GM12878 (cell line): ENCODE data around the gene NLRC5. TPM values are rescaled to one million over a fixed set of nuclear protein-coding genes. Genes with fewer than 3 reads are reported as not detected.

Experiments used
- ATF3 ChIP-seq: IDR thresholded peaks from 2 replicates; pipeline ENCODE4 v1.6.1; 2011; ENCODE audit warnings: low read depth, mild to moderate bottlenecking, low read length, moderate library complexity, borderline replicate concordance; ENCODE audit errors: extremely low read depth
- BHLHE40 ChIP-seq, 2 experiments: fragments of 450-650 bp in 1 of 2; IDR thresholded peaks; 2 replicates each; pipeline ENCODE4 v1.6.1; 2011 to 2017; ENCODE audit warnings: low read depth in 2 of 2, borderline replicate concordance in 1 of 2, improper control_type of control experiment in 1 of 2, low read length in 1 of 2, mild to moderate bottlenecking in 1 of 2
- DPF2 ChIP-seq: fragments of 450-650 bp; IDR thresholded peaks from 2 replicates; pipeline ENCODE4 v1.6.1; 2017; ENCODE audit warnings: mild to moderate bottlenecking
- E2F8 ChIP-seq: fragments of 450-650 bp; IDR thresholded peaks from 2 replicates; pipeline ENCODE4 v1.6.1; 2018; ENCODE audit warnings: mild to moderate bottlenecking, low read depth, moderate library complexity; ENCODE audit not compliant: partially characterized antibody
- EZH2 ChIP-seq: IDR thresholded peaks from 2 replicates; pipeline ENCODE4 v1.6.1; 2012; ENCODE audit warnings: low read depth, mild to moderate bottlenecking, control low read depth, inconsistent platforms, low read length, borderline replicate concordance; ENCODE audit not compliant: control insufficient read depth
- GATAD2B ChIP-seq: fragments of 450-650 bp; conservative IDR thresholded peaks from 2 replicates; pipeline ENCODE4 v1.6.1; 2017; ENCODE audit warnings: low read depth, mild to moderate bottlenecking, moderate library complexity
- HDAC2 ChIP-seq: fragments of 200-600 bp; sonication (generic); IDR thresholded peaks from 2 replicates; pipeline ENCODE4 v1.6.1; 2017
- IKZF2 ChIP-seq, 2 experiments: fragments of 450-650 bp; IDR thresholded peaks; 2 replicates each; pipeline ENCODE4 v1.6.1; 2017; ENCODE audit warnings: mild to moderate bottlenecking in 2 of 2, moderate library complexity in 2 of 2
- IRF3 ChIP-seq: fragments of 450-650 bp; IDR thresholded peaks from 2 replicates; pipeline ENCODE4 v1.6.1; 2014; ENCODE audit warnings: mild to moderate bottlenecking
- KDM1A ChIP-seq: fragments of 200-600 bp; sonication (generic); IDR thresholded peaks from 2 replicates; pipeline ENCODE4 v1.6.1; 2016; ENCODE audit warnings: borderline replicate concordance
- LARP7 ChIP-seq: fragments of 450-650 bp; IDR thresholded peaks from 2 replicates; pipeline ENCODE4 v1.6.1; 2017; ENCODE audit warnings: mild to moderate bottlenecking
- MYB ChIP-seq: fragments of 150-350 bp; IDR thresholded peaks from 2 replicates; pipeline ENCODE4 v1.6.1; 2014; ENCODE audit warnings: mild to moderate bottlenecking, low read depth, low read length, borderline replicate concordance
- MYC ChIP-seq: IDR thresholded peaks from 2 replicates; pipeline ENCODE4 v1.6.1; 2011; ENCODE audit warnings: mild to moderate bottlenecking, low read length, moderate library complexity, inconsistent platforms; ENCODE audit not compliant: insufficient read depth, insufficient replicate concordance, insufficient read length, severe bottlenecking
- NR2C1 ChIP-seq: fragments of 450-650 bp; IDR thresholded peaks from 2 replicates; pipeline ENCODE4 v1.6.1; 2017; ENCODE audit warnings: antibody characterized with exemption, mild to moderate bottlenecking, moderate library complexity
- NR2F1 ChIP-seq: fragments of 450-650 bp; conservative IDR thresholded peaks from 2 replicates; pipeline ENCODE4 v1.6.1; 2017; ENCODE audit warnings: mild to moderate bottlenecking
- PAX5 ChIP-seq: IDR thresholded peaks from 2 replicates; pipeline ENCODE4 v1.6.1; 2011; ENCODE audit warnings: low read depth, low read length, borderline replicate concordance
- PAX8 ChIP-seq: fragments of 450-650 bp; IDR thresholded peaks from 2 replicates; pipeline ENCODE4 v1.6.1; 2017; ENCODE audit warnings: mild to moderate bottlenecking, moderate library complexity
- POLR2A ChIP-seq: IDR thresholded peaks from 2 replicates; pipeline ENCODE4 v1.6.1; 2011; ENCODE audit warnings: low read depth, mild to moderate bottlenecking, low read length
- RCOR1 ChIP-seq: conservative IDR thresholded peaks from 2 replicates; pipeline ENCODE4 v1.6.1; 2012; ENCODE audit warnings: low read depth, low read length, improper control_type of control experiment
- RELA ChIP-seq: fragments of 450-650 bp; IDR thresholded peaks from 2 replicates; pipeline ENCODE4 v1.8.0; 2014; ENCODE audit warnings: borderline replicate concordance; ENCODE audit not compliant: partially characterized antibody
- RUNX3 ChIP-seq: IDR thresholded peaks from 2 replicates; pipeline ENCODE4 v1.6.1; 2012; ENCODE audit warnings: low read length, inconsistent platforms
- SMAD5 ChIP-seq: IDR thresholded peaks from 2 replicates; pipeline ENCODE4 v1.6.1; 2016; ENCODE audit warnings: antibody characterized with exemption, low read depth
- SMC3 ChIP-seq: IDR thresholded peaks from 2 replicates; pipeline ENCODE4 v1.6.1; 2011; ENCODE audit warnings: low read length, improper control_type of control experiment, borderline replicate concordance
- SRF ChIP-seq, 2 experiments: IDR thresholded peaks; 2 replicates each; pipeline ENCODE4 v1.6.1; 2011; ENCODE audit warnings: low read depth in 2 of 2, low read length in 2 of 2, mild to moderate bottlenecking in 1 of 2, moderate library complexity in 1 of 2
- TBL1XR1 ChIP-seq: IDR thresholded peaks from 2 replicates; pipeline ENCODE4 v1.6.1; 2012; ENCODE audit warnings: low read depth, low read length, improper control_type of control experiment
- USF1 ChIP-seq: IDR thresholded peaks from 2 replicates; pipeline ENCODE4 v1.6.1; 2011; ENCODE audit warnings: borderline replicate concordance, low read depth, mild to moderate bottlenecking, moderate library complexity, mixed read lengths, low read length; ENCODE audit not compliant: insufficient read depth; ENCODE audit errors: extremely low read length
- YY1 ChIP-seq: IDR thresholded peaks from 2 replicates; pipeline ENCODE4 v1.6.1; 2011; ENCODE audit warnings: low read depth, mild to moderate bottlenecking, low read length
- polyA plus RNA-seq, 11 experiments: library from polyadenylated mRNA; depleted of rRNA in 4 of 11; unstranded in 6 of 11; stranded (reverse) in 5 of 11; fragments of >200 nt; fragmentation: Nextera tagmentation in 4 of 11; fragmentation: Illumina TruSeq in 1 of 11; extraction: Ambion mirVana in 4 of 11; extraction: Trizol in 1 of 11; gene quantifications; 1 replicate in 1 of 11; 2 replicates in 10 of 11; pipeline versions ENCODE4 v1.2.1 to v1.2.3, GENCODE V29; 2011 to 2016; ENCODE audit warnings: inconsistent platforms in 2 of 11, missing spikeins in 2 of 11, low read depth in 1 of 11
- total RNA-seq, 4 experiments: library from RNA; depleted of rRNA in 3 of 4; stranded (reverse); fragments of >200 nt in 3 of 4; fragmentation: Illumina TruSeq in 1 of 4; extraction: Trizol in 1 of 4; gene quantifications; 2 replicates each; pipeline versions ENCODE4 v1.2.1 to v1.2.3, GENCODE V29; 2013 to 2021

Gene NLRC5
- total and polyA plus RNA-seq, 10 of the 15 experiments (the other 5 are each of a cell fraction or from before 2014, with no cell fraction given) = 13.1 to 105 (median 57.3) TPM

GRCh38 chr16:56950881-56951771 lies 38.2 kb upstream of the NLRC5 start (continued):
- TF ChIP-seq PAX5 (peak; percentile 52; the same call in 1 of the 2 replicates), LARP7 (0 out of 2 replicates have a peak, but pooled peaks have one; percentile 57), SMAD5 (no peak), MYC (no peak), DPF2 (peak; percentile 92), IRF3 (no peak), GATAD2B (peak; percentile 87), USF1 (no peak), PAX8 (no peak), MYB (no peak), RUNX3 (peak; percentile 44), ATF3 (no peak), EZH2 (no peak), E2F8 (no peak), POLR2A (no peak), NR2F1 (peak; percentile 73), YY1 (peak; percentile 33; the same call in 1 of the 2 replicates), SRF (IDR thresholded peaks at IDR 0.05; ENCODE audit: low read depth in 2 of 2, low read length in 2 of 2) (no peak), KDM1A (no peak), TBL1XR1 (no peak), HDAC2 (no peak), RELA (peak; percentile 38), IKZF2 (IDR thresholded peaks at IDR 0.05) (peak; percentile 89 to 93), NR2C1 (no peak), RCOR1 (no peak), BHLHE40 (IDR thresholded peaks at IDR 0.05; ENCODE audit: borderline replicate concordance in 1 of 2, low read depth in 2 of 2, low read length in 1 of 2) (peak; percentile 51 to 67; a peak in 3 of 4 replicates), SMC3 (peak; percentile 71)
